Stimulated activated CD8-positive, alpha-beta memory T cell treated with anti-CD3 and anti-CD28 coated beads, Interleukin-15, amount 100 ng/mL, for 48 hours (primary cell): ENCODE results near the gene COQ4.
"Not testable (repeated sequence)": the region's sequence is repeated elsewhere in the genome, so short reads cannot be mapped to it uniquely, and the experiment has no call there.

Source experiments
- DNase-seq, 2 donors: peaks; one replicate each; pipeline ENCODE4 v3.0.0-alpha.2; 2020; ENCODE audit warnings: low read depth in 2 of 2

COQ4 gene

DNA sequence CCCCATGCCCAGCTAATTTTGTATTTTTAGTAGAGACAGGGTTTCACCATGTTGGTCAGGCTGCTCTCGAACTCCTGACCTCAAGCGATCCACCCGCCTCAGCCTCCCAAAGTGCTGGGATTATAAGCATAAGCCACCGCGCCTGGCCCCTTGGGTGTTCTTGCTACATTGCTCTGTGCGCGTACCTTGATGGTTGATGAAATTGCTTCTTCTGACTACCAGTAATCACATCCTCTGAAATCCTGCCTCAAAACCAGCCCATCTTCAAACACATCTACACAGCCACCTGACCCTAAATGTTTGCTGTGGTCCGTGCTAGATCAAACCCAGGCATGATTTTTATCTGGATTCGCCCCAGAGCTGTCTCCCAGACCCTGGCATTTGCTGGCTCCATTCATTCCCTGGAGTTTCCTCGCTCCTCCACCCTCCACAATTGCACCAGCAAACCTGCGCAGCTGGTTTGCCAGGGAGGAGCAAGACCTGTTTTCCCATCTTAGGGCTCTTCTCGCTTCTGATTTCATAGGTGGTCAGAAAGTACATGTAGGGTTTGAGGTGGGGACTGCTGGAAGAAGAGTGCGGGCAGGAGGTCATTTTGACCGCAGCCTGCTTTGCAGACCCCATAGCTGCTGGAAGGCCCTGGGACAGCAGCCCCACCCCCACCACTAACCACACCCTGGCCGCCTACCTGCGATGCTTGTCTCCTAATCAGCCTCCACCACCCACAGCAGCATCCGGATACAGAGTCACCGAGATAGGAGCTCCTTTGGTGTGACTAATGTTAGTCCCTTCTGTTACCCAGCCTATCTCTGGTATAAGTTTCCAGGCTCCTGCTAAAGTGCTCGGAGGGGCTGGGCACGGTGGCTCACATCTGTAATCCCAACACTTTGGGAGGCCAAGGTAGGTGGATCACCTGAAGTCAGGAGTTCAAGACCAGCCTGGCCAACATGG lies 23.8 kb upstream of the COQ4 start:
- no peak for DNase-seq

DNA sequence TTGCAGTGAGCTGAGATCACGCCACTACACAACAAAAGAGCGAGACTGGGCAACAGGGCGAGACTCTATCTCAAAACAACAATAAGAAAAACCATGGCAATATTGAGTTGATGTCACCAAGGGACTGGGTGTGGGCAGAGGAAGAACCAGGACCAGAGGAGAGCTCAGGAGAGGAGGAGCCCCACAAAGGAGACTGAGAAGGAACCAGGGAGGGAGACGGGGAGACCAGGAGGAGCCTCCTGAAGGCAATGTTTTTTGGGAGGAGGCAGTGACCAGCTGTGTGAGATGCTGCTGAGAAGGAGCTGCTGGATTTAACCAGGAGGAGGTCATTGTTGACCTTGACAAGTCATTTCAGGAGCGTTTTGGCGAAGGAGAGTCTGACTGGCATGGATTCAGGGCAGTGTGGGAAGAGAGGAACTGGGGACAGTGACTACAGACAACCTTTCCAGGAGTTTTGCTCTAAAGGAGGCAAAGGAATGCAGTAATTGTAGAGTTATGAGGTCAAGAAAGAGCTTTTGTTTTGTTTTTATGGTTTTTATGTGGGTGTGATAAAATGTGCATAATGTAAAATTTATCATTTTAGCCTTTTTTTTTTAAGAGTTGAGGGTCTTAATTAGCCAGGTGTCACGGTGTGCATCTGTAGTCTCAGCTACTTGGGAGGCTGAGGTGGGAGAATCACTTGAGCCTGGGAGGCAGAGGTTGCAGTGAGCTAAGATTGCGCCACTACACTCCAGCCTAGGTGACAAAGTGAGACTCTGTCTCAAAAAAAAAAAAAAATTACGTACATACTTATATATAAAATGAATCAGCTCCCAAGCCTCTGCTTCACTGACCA lies 18.3 kb upstream of the COQ4 start:
- DNase-seq, result no peak

DNA sequence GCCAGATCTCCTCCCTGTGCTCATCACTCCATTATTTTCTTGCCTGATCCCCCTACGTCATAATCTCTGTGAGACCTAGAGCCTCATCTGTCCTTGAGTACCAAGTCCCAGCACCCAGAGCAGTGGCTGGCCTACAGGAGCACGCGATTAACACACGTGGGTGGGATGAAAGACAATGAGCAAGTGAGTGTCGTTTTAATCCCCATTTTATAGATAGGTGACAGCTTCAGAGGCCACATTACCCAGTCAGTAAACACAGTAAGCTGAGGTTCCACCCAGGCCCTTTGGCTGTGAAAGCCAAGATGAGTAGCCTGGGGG lies 17.7 kb upstream of the COQ4 start:
- no peak for DNase-seq

DNA sequence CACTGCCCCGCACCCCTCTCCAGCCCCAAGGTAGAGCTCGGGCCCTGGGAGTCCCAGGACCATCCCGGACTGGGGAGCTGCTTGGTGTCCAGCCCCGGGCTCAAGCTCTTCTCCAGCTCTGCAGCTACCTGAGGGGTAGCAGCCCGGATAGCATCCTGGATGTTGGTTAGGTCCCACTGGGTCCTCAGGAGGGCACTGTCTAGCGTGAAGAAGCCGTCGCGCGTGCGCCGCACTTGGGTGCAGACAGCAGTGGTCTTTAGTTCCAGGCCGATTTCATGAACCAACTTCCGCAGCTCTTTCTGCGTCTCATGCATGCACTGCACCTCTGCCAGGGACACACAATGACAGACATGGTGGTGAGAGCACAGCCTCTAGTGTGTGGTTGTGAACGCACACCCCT lies 13.1 kb upstream of the COQ4 start:
- no peak for DNase-seq

DNA sequence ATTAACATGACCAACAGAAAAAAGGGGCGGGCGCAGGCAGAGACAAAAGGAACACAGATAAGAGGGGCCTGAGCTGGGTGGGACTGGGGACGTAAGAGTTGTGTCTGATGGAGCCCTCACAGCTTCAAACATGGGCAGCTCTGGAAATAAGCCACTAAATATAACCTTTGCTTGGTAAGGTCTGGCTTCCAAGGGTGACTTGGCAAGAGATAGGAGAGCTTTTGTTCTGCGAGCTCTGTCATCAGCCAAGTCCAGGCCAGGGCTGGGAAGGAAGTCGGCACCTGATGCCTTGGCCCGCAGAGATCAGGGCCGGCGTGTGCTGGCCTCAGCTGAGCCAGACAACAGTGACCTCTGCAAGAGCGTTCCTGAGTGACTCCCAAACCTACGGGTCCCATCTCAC lies 12.2 kb upstream of the COQ4 start:
- DNase-seq, result no peak

DNA sequence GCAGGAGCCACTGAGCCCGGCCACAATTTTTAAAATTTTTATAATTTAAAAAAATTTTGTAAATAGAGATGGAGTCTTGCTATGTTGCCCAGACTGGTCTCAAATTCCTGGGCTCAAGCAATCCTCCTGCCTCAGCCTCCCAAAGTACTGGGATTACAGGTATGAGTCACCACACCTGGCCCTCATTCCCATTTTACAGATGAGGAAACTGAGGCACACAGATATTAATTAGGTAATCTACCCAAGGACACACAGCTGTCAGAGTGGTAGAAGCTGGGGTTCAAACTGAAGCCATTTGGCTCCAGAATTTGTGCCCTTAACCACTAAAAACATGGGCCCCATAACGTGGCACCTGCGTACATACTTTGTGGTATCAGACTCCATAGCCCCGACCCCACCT lies 7.9 kb upstream of the COQ4 start:
- no peak for DNase-seq

DNA sequence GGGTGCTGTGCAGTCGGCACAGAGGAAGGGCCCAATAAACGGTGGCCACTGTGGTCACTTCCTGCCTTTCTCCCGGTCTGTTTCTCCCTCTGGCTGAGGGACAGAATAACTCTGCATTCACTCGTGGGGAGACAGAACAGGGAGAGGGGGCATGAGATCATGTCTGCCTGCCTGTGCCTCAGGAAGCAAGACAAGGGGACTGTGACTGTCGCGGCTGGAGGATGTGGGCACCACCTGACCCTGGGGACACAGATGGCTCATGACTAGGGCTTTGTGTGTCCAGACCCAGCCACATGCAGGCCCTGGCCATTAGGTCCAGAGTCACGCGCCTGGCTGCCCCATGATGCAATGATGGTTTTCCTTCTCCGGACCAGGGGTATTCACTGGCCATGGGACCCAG lies 6.2 kb upstream of the COQ4 start:
- no peak for DNase-seq

DNA sequence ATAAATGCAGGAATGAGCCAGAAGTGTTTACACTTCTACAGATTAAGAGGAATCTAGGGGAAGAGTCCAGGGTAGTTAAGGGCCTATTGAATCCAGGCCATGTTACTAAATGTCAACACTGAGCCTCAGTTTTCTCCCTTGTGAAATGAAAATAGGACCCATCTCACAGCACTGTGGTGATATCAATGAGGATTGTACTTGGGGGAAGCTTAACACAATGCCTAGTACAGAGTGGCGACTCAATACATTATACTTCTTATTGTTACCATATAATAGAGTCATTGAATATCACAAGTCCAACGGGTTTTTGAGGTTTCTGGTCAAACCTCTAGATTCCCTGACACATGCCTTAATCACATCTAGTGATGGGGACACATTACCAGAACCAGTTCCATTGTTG lies 5.0 kb upstream of the COQ4 start:
- no peak for DNase-seq

DNA sequence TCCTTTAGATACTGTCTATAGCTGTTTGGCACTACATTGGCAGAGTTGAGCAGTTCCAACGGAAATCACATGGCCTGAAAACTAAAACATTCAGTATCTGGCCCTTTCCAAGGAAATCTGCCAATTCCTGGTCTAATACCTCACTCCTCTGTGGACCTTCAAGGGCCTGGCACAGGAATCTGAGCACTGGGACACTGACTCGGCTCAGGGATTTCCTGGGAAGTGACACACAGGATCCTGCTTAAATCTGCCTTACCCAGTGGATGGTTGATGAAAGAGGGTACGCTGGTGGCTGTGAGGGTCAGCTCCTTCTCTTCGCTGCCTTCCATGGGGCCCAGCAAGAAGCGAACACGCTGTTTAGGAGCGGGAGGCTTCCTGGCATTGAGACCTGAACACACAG lies 1.3 kb upstream of the COQ4 start:
- DNase-seq, result no peak

DNA sequence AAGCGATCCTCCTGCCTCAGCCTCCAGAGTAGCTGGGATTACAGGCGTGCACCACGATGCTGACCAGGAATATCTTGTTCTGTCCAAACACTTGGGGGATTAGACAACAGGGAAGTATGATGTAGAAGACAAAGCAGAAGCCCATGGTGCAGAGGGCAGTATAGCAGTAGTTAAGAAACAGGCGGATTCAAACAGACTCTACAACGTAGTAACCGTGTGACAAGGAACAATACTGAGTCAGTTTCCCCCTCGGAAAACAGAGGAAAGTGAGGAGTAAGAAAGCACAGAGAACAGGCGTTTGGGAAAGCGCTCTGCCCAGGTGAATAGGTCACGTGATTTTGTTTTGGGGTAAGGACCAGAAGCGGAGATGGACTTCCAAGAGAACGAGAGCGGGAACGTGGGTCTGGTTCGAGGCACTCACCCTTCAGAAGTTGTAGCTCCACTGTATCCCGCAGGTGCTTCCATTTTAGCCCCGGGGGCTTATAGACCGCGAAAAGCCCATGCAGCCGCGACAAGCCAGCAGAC lies 698 bp upstream of the COQ4 start:
- DNase-seq, result no peak

DNA sequence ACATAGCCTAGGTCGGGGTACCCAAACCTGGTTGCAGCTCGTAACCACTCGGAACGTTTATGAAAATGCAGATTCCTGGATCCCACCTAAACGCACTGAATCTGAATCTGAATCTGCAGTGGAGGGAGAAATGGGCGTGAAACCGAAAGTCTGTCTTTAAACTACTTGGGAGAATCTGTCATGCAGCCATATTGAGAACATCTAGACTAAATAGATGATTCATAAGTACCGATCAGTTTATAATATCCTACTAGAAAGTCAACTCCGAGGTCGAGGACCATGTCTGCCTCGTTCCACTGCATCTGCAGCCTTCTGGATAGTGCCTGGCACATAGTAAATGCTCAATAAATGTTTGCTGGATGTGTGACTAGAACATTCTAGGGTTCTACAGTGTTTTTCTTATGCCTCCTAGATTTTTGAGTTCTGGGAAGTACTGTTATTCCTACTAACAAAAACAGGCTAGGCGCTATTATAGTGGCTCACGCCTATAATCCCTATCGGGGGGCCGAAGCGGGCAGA lies 632 bp downstream of the COQ4 start:
- no peak for DNase-seq

DNA sequence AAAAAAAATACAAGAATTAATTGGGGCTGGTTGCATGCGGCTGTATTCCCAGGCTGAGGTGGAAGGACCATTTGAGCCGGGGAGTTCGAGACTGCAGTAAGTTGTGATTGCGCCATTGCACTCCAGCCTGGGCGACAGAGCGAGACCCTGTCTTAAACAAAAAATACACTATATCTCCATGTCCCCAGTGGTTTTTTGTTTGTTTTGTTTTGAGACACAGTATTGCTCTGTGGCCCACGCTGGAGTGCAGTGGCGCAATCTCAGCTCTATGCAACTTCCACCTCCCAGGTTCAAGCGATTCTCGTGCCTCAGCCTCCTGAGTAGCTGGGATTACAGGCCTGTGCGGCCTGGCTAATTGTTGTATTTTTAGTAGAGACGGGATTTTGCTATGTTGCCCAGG lies 1.2 kb downstream of the COQ4 start:
- DNase-seq, result no peak

DNA sequence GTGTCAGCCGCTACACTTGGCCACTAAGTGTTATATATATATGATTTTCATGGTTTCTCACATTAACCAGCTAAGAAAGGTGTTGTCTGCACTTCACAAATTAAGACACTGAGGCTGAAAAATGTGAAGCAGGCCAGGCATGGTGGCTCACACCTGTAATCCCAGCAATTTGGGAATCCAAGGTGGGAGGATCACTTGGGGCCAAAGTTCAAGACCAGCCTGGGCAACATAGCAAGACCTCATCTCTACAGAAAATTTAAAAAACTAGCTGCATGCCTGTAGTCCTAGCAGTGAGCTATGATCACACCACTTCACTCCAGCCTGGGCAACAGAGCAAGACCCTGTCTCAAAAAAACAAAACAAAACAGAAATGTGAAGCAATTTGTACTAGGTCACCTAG lies 1.8 kb downstream of the COQ4 start:
- no peak for DNase-seq

DNA sequence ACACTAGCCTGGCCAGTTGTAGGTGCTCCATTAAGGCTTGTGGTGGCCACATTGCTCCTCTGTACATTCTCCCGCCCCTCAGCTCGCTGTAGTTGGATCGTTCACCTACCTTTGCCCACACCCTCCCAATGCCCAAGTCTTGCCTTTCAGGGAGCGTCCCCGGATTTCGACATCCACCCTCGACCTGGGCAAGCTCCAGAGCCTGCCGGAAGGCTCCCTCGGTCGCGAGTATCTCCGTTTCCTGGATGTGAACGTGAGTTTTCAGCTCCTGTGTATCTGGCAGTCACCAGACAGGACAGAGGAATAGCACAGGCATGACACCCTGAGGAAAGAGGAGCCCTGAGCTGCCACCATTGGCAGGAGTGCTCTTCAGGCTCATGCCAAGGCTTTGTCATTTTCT lies 3.0 kb downstream of the COQ4 start:
- no peak for DNase-seq

DNA sequence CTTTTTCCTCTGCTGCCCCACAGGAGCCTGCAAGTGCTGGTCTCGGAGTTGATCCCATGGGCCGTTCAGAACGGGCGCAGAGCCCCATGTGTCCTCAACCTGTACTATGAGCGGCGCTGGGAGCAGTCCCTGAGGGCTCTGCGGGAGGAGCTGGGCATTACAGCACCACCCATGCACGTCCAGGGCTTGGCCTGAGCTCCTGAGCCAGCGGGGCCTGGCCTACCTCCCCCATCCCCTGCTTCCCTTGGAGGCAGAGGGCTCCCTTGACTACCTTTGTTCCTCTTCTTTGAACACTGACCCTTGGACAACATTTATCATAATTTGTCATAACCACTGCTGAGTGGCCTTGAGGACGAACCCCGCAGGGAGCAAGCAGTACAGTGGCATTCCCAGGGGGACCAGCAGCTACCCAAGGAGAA lies 10.8 kb downstream of the COQ4 start:
- DNase-seq, result no peak

DNA sequence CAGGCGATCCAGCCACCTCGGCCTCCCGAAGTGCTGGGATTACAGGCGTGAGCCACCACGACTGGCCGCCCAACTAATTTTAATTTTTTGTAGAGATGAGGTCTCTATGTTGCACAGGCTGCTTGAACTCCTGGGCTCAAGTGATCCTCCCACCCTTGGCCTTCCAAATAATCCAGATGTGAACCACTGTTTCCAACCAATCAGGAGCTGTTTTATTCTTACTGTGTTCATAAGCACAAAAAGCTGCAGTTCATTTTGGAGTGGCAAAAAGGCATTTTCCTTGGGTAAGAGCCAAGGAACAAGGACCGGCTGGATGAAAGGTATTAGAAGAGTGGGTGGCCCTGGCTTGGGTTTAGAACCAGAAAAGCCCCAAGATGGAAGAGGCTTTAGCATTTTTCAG lies 12.5 kb downstream of the COQ4 start:
- DNase-seq, result no peak

DNA sequence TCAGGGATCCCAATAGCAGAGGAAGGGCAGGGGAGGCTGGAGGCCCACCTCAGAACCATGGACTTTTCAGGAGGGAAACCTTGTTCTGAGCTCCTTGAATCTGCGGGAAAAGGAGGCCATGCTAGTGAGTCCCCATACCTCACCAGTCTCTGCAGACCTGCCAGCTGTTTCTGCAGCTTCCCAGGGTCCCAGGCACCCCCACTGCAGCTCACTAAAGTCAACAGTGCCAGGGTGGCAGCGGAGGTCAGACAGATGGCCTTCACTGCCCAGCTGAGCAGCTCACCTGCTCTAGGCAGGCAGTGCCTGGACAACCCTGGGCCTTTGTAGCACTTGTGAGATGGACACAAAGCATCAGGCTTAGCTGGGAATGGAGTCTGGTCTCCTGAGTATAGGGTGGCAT lies 13.3 kb downstream of the COQ4 start:
- DNase-seq, result no peak

DNA sequence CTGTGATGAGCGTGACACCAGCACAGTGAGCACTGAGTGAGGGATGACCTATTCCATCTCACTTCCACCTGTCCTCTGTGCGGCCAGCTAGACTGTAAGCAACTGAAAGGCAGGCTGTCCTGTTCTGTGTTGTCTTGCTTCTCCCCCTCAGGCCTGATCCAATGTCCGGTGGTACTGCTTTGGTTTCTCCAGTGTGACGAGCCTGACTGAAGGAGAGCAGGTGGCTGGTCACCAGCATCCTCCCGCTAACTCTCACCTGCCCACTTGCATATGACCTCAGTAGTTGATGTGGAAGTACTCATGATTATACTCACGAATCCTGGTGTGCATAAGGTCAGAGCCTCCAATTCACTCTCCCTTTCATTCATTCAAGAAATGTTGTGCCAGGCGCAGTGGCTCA lies 15.3 kb downstream of the COQ4 start:
- no peak for DNase-seq

DNA sequence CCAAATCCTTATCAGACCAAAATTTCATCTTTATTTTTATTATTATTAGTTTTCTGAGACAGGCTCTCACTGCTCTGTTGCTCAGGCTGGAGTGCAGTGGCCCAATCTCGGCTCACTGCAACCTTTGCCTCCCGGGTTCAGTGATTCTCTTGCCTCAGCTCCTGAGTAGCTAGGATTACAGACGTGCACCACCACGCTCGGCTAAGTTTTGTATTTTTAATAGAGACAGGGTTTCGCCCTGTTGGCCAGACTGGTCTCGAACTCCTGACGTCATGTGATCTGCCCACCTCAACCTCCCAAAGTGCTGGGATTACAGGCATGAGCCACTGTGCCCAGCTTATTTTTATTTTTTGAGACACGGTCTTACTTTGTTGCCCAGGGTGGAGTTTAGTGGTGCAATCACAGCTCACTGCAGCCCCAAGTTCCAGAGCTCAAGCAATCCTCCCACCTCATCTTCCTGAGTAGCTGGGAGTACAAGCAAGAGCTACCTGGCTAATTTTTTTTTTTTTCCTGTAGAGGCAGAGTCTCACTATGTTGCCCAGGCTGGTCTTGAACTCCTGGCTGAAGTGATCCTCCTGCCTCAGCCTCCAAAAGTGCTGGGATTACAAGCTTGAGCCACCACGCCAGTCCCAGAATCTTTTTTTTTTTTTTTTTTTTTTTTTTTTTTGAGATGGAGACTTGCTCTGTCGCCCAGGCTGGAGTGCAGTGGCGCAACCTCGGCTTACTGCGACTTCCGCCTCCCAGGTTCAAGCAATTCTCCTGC lies 16.4 kb downstream of the COQ4 start:
- not testable (repeated sequence) for DNase-seq

DNA sequence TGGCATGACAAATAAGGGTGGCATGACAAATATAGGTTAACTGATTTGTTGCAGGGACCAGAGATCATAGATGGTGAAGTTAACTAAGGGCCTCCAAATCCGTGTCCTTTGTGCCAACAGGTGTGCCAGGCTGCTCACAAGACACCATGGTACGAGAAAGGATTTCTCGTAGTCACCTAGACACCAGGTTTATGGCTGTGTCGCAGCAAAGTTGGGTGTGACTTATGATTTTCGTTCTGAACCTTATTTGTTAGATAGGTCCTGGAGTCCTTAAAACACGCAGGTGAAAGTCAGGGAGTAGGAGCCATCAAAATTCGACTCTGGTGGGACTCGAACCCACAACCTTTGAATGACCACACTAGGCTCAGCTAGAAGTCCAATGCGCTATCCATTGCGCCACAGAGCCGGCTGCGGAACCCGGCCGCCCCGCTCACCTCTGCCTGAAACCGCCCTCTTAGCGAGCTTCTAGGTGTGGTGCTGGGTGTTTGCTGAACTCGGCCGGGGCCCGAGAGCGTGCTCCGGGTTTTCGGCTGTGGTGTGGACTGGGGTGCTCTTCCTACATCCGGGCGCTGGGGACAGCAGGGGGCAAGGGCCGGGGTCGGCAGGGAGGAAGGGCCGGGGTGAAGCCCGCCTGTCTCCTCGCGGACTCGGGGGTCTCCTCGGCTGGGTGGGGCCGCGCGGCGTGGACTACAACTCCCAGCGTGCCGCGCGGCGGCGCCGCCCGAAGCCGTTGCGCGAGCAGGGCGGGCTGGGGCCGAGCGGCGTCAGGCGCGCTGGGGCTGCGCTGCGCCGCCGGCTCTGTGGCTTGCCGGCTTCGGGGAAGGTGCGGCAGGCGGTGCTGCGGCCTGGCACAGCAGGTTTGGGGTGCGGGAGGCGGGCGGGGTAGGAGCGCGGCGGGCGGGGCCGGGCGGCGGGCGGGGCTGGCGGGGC lies 17.4 kb downstream of the COQ4 start, which contains the start of gene SLC27A4:
TSS of gene SLC27A4 (plus strand) at position 767 of the 930 bp plus-strand sequence. CDS start 2,606 bp downstream, outside the sequence.
- DNase-seq, result peak; percentile 72 to 73
